ENCODE data around the gene KERA. TPM values are rescaled to one million over a fixed set of nuclear protein-coding genes. Genes with fewer than 3 reads are reported as not detected.

KERA gene, protein sequence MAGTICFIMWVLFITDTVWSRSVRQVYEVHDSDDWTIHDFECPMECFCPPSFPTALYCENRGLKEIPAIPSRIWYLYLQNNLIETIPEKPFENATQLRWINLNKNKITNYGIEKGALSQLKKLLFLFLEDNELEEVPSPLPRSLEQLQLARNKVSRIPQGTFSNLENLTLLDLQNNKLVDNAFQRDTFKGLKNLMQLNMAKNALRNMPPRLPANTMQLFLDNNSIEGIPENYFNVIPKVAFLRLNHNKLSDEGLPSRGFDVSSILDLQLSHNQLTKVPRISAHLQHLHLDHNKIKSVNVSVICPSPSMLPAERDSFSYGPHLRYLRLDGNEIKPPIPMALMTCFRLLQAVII
- total RNA-seq, result not detected in 2 replicates

DNA sequence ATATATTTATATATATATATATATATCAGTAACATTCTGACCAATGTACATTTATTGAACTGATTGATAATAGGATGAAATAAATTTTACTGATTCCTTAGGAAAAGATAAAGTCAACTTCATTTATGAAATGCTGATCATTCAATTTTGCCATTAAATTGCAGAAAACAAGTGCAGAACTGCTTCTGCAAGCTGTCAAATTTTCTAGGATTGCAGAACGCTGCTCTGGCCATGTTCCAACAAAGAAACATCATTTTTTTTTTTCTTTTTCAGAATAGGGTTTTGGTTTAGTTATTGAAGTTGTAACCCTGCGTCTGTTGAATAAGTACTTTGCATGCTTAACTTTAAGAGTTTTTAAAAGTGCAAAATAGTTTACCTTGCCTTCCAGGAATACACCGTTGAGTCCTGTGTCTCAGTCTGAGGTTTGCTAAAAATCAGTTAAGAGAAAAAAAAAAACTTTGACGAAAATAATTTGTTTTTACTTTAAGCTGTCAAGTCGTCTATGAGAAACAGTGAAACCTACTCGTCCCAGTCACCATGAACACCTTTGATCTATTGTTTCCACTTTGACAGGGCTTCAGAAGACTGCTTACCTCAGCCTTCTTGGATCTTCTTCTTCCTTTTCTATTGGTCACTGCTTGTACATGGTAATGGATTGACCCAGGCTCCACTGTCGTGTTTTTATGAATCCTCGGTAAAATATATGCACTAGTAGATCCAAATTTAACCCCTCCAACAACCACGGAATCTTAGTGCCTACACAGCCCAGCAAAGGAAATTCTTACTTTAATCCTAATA is at the start of gene KERA:
KERA (minus strand) TSS at position 657 of the 798 bp plus-strand sequence. CDS start 1,743 bp downstream, outside the sequence.

DNA sequence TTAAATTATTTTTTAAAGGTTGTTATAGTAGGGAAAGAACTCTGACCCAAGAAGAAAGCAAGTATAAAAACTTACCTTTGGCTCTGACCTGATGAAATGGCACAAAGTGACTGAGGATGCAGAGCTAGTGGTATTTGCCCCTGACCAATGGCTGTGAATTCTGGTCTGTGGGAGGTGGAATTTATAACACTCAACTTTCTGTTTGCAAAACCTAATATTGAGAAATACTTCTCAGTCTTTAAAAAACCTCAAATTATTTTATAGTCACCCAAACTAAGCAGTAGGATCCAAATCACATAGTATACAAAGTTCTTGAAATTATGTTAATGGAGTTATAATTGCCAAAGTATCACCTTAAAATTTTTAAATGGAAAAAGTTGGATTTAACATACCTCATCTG is 53.0 kb downstream of the KERA start, which contains the start of gene EPYC:
EPYC (minus strand) TSS at position 101 of the 400 bp plus-strand sequence. CDS start 2,407 bp downstream, outside the sequence.

Other genes with a start within 250 kb of the KERA start
- not detected in 2 replicates for gene CCER1, start 102.8 kb downstream of the KERA start, total RNA-seq
- not detected in 2 replicates for gene EPYC, start 53.1 kb downstream of the KERA start, total RNA-seq
- 115 and 562 TPM in 2 replicates for gene LUM, start 53.5 kb upstream of the KERA start, total RNA-seq
- 72.0 and 212 TPM in 2 replicates for gene DCN, start 124.8 kb upstream of the KERA start, total RNA-seq

All from smooth muscle cell of the pulmonary artery (primary cell).